ENCODE data around the gene NUCB1.
"Not testable (repeated sequence)": the region's sequence is repeated elsewhere in the genome, so short reads cannot be mapped to it uniquely, and the experiment has no call there.

The NUCB1 gene

DNA sequence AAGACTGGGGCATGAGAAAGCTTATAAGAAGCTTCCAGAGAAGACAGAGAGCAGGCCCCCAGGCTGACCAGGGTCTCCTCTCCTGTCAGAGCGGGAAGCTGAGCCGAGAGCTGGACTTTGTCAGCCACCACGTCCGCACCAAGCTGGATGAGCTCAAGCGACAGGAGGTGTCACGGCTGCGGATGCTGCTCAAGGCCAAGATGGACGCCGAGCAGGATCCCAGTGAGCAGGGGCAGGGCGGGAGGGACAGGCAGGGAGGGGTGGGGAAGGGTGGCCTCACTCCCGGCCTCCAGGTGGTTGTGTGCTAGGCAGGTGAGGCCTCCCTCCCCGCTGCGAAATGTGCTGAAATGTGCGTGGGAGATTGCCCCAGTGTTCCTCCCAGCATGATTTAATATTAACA lies 5.6 kb downstream of the NUCB1 start:
- no peak for DNase-seq (ENCODE audit: low read depth, low spot score)

- DNase-seq (ENCODE audit: low read depth, low spot score): no peak
Measured at GRCh38 chr19:48906324-48906723, 6.2 kb downstream of the NUCB1 start.

DNA sequence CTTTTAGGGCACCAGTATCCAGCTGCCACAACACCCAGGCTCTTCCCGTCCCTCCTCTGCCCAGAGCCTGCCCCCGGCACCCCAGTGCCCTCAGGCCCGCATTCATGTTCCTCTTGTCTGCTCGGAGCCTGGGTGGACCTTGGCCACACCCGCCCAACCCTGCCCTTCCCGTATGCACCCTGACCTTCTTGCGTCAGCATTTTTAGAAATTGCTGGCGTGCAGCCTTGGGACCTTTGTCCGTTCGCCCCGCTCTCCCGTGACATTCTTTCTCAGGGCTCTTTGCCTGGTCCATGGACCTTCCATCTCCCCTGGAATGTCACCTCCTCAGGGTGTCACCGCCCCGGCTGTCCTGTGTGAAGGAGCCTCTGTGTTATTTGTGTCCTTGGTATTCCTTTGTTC lies 7.6 kb downstream of the NUCB1 start:
- DNase-seq (ENCODE audit: low read depth, low spot score): no peak

DNA sequence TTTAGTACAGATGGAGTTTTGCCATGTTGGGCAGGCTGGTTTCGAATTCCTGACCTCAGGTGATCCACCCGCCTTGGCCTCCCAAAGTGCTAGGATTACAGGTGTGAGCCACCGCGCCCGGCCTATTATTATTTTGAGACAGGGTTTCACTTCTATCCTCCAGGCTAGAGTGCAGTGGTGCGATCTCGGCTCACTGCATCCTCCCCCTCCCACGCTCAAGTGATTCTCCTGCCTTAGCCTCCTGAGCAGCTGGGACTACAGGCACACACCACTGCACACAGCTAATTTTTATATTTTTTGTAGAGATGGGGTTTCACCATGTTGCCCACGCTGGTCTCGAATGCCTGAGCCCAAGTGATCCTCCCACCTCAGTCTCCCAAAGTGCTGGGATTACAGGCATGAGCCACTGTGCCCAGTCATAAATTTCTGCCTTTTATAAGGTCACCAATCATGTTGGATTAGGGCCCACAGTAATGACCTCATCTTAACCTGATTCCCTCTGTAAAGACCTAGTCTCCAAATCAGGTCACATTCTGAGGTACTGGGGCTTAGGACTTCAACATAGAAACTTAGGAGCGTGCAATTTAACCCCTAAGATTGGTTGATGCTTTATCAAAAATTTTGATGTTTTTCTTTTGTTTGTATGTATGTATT lies 9.4 kb downstream of the NUCB1 start:
- DNase-seq (ENCODE audit: low read depth, low spot score): not testable (repeated sequence)

- DNase-seq (ENCODE audit: low read depth, low spot score): no peak
Measured at GRCh38 chr19:48910803-48911202, 10.7 kb downstream of the NUCB1 start.

- DNase-seq (ENCODE audit: low read depth, low spot score): peak; percentile 59
Measured at GRCh38 chr19:48913114-48913889, 13.2 kb downstream of the NUCB1 start.

DNA sequence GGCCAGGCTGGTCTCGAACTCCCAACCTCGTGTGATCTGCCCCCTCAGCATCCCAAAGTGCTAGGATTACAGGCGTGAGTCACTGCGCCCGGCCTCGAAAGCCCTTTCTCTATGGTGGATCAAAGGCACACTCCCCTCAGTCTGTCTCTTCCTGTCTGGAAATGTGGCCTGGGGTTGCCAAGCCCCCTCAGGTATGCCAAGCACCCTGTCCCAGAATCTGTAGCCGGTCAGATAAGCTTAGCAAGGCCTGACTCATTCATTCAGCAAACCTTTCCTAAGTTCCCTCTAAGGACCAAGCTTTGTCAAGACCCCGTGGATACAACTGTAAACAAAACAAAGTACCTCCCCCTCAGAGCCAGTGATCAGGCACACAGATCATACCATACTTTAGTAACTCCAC lies 14.1 kb downstream of the NUCB1 start:
- DNase-seq (ENCODE audit: low read depth, low spot score): peak; percentile 66

DNA sequence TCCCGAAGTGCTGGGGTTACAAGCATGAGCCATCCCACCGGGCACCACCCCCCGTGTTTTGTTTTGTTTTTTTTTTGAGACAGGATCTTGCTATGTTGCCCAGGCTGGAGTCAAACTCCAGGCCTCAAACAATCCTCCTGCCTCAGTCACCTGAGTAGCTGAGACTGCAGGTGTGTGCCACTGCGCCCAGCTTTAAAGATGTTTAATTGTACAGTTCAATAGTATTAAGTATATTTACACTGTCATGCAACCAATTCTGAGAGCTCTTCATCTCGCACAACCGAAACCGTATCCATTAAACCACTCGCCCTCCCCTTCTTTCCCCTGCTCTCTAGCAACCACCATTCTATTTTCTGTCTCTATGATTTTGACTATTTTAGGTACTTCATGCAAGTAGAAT lies 15.6 kb downstream of the NUCB1 start:
- no peak for DNase-seq (ENCODE audit: low read depth, low spot score)

DNA sequence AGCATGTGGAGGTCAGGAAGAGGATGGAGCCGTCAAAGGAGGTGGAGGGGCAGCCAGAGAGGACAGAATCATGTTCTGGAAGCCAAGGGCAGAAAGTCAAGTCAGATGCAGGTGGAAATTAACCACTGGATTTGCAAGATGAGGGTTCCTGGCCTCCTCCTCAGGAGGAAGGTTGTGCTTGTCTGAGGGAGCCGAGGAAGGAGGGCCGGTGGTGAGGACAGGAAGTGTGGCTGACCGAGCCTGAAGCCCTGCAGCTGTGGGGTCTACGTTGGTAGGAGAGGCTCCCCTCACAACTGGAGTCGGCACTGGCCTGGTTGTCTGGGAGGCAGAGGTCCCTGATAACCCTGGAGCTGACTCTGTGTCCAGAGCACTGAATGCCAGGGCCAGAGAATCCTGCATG lies 18.0 kb downstream of the NUCB1 start:
- no peak for DNase-seq (ENCODE audit: low read depth, low spot score)

DNA sequence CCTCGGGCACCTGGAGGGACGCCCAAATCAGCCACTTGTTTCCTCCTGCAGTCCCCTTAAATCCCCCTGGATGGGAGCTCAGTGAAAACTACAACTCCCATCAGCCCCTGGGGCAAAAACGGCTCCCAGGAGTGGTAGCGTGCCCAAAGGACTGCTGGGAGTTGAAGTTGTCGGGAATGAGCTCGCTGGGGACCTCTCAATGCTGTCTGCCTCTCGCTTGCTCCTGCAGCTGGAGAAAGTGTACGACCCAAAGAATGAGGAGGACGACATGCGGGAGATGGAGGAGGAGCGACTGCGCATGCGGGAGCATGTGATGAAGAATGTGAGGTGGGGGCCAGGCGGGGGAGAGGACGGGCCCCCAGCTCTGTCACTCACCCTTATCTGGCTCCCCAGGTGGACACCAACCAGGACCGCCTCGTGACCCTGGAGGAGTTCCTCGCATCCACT lies 18.7 kb downstream of the NUCB1 start:
- DNase-seq (ENCODE audit: low read depth, low spot score): peak; percentile 67

- not testable (repeated sequence) for DNase-seq (ENCODE audit: low read depth, low spot score)
Measured at GRCh38 chr19:48919271-48919670, 19.2 kb downstream of the NUCB1 start.

GRCh38 chr19:48920949-48921348 lies 20.8 kb downstream of the NUCB1 start:
- DNase-seq (ENCODE audit: low read depth, low spot score): no peak

GRCh38 chr19:48921721-48922500 lies 21.8 kb downstream of the NUCB1 start:
- no peak for DNase-seq (ENCODE audit: low read depth, low spot score)

DNA sequence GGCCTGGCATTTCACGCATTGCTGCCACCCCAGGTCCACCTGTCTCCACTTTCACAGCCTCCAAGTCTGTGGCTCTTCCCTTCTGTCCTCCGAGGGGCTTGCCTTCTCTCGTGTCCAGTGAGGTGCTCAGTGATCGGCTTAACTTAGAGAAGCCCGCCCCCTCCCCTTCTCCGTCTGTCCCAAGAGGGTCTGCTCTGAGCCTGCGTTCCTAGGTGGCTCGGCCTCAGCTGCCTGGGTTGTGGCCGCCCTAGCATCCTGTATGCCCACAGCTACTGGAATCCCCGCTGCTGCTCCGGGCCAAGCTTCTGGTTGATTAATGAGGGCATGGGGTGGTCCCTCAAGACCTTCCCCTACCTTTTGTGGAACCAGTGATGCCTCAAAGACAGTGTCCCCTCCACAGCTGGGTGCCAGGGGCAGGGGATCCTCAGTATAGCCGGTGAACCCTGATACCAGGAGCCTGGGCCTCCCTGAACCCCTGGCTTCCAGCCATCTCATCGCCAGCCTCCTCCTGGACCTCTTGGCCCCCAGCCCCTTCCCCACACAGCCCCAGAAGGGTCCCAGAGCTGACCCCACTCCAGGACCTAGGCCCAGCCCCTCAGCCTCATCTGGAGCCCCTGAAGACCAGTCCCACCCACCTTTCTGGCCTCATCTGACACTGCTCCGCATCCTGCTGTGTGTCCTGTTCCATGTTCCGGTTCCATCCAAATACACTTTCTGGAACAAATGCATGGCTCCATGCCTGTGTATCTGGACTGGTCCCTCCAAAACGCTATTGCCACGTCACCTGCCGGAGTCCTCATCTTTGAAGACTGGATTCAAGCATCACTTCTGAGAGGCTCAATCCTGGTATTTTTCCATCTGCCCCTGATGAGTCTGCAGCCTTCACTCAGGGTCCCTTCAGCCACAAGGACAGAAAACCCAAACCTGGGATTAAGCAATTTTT lies 22.7 kb downstream of the NUCB1 start:
- DNase-seq (ENCODE audit: low read depth, low spot score): no peak

DNA sequence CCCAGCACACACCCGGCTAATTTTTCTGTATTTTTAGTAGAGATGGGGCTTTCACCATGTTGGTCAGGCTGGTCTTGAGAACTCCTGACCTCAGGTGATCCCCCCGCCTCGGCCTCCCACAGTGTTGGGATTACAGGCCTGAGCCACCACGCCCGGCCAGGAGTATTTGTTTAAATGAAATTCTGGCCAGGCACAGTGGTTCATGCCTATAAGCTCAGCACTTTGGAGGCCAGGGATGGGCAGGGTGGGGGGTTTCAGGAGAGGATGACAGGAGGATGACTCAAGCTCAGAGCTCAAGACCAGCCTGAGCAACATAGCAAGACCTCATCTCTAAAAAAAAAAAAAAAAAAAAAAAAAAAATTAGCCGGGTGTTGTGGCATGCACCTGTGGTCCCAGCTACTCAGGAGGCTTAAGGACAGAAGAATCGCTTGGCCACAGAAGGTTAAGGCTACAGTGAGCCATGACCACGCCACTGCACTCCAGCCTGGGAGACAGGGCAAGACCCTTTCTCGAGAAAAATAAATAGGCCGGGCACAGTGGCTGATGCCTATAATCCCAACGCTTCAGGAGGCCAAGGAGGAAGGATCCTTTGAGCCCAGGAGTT lies 25.2 kb downstream of the NUCB1 start:
- DNase-seq (ENCODE audit: low read depth, low spot score): no peak

DNA sequence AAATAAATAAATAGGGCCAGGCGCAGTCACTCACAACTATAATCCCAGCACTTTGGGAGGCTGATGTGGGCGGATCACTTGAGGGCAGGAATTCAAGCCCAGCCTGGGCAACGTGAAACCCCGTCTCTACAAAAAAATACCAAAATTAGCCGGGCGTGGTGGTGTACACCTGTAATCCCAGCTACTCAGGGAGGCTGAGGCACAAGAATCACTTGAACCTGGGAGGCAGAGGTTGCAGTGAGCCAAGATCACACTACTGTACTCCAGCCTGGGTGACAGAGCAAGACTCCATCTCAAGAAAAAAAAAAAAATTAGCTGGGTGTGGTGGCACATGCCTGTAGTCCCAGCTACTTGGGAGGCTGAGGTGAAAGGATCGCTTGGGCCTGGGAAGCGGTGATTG lies 25.8 kb downstream of the NUCB1 start:
- not testable (repeated sequence) for DNase-seq (ENCODE audit: low read depth, low spot score)

GRCh38 chr19:48926909-48927308 lies 26.8 kb downstream of the NUCB1 start:
- no peak for DNase-seq (ENCODE audit: low read depth, low spot score)

DNA sequence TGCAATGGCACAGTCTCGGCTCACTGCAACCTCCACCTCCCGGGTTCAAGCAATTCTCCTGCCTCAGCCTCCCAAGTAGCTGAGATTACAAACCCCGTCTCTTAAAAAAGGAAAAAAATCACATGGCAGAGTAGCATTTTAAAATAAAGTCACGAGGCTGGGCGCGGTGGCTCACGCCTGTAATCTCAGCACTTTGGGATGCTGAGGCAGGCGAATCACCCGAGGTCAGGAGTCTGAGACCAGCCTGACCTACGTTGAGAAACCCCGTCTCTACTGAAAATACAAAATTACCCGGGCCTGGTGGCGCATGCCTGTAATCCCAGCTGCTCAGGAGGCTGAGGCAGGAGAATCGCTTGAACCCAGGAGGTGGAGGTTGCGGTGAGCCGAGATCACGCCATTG lies 27.6 kb downstream of the NUCB1 start:
- not testable (repeated sequence) for DNase-seq (ENCODE audit: low read depth, low spot score)

DNA sequence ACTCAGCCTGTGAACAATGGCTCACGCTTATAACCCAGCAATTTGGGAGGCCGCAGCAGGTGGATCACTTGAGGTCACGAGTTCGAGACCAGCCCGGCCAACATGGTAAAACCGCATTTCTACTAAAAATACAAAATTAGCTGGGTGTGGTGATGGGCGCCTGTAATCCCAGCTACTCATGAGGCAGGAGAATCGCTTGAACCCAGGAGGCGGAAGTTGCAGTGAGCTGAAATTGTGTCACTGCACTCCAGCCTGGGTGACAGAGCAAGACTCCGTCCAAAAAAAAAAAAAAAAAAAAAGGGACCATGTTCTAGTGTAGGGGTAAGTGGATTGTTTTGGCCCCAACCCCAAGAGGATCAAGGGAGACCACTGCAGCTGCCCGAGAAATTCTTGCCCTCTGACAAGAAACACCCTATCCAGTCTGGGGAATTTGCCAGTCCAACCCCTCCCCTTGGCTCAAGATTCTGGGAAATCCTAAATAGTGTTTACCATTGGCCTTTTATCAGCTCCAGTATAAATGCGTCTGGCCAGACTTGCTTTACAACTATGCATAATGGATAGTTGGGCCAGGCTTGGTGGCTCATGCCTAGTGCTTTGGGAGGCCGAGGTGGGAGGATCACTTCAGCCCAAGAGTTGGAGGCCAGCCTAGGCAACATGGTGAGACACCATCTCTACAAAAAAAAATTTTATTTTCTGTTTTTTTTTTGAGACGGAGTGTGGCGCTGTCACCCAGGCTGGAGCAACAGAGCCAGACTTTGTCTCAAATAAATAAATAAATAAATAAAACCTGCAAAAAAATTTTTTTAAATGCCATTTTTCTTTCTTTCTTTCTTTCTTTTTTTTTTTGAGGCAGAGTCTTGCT lies 28.3 kb downstream of the NUCB1 start:
- DNase-seq (ENCODE audit: low read depth, low spot score): no peak

GRCh38 chr19:48933382-48933932 lies 33.3 kb downstream of the NUCB1 start, which contains the start of gene DHDH:
DHDH (plus strand) TSS chr19:48933699; CDS start chr19:48933722, 23 bp downstream.
- DNase-seq (ENCODE audit: low read depth, low spot score): peak; percentile 94

All from ELF-1 (cell line).